ENCODE data around the gene RNASEH2A.

Gene RNASEH2A

GRCh38 chr19:12782424-12783290 is 23.7 kb upstream of the RNASEH2A start:
- H3K9me3 ChIP-seq (ENCODE audit: control insufficient read depth in 1 of 2, low read length in 2 of 2): no peaks in the 10 kb centered on the region
- no peaks in the 10 kb centered on the region for H3K27me3 ChIP-seq (ENCODE audit: control insufficient read depth in 1 of 2, insufficient read depth in 2 of 2, low read length in 2 of 2)
- H3K27ac ChIP-seq (ENCODE audit: low read depth, low read length): peak overlapping the region; percentile 90
- peak overlapping the region; percentile 58 to 70 for H3K4me3 ChIP-seq (ENCODE audit: low read depth in 1 of 2, low read length in 2 of 2)
- H3K36me3 ChIP-seq (ENCODE audit: control insufficient read depth in 1 of 2, insufficient read depth in 2 of 2, low read length in 2 of 2): no peaks in the 10 kb centered on the region
- H3K9ac ChIP-seq (ENCODE audit: low read depth in 1 of 2, low read length in 2 of 2): peak overlapping the region; percentile 65 to 87
- H3K4me1 ChIP-seq (ENCODE audit: control insufficient read depth in 1 of 2, insufficient read depth in 2 of 2, low read length in 2 of 2): peaks cover 67 to 70% of the 10 kb centered on the region in 2 donors

- no peaks in the 10 kb centered on the region for H3K9me3 ChIP-seq (ENCODE audit: control insufficient read depth in 1 of 2, low read length in 2 of 2)
- H3K4me3 ChIP-seq (ENCODE audit: low read depth in 1 of 2, low read length in 2 of 2): peak overlapping the region; percentile 58 to 70
- H3K36me3 ChIP-seq (ENCODE audit: control insufficient read depth in 1 of 2, insufficient read depth in 2 of 2, low read length in 2 of 2): no peaks in the 10 kb centered on the region
- H3K4me1 ChIP-seq (ENCODE audit: control insufficient read depth in 1 of 2, insufficient read depth in 2 of 2, low read length in 2 of 2): peaks cover 74 to 76% of the 10 kb centered on the region in 2 donors
- peak overlapping the region; percentile 54 to 65 for H3K9ac ChIP-seq (ENCODE audit: low read depth in 1 of 2, low read length in 2 of 2)
- H3K27ac ChIP-seq (ENCODE audit: low read depth, low read length): peak overlapping the region; percentile 90
- no peaks in the 10 kb centered on the region for H3K27me3 ChIP-seq (ENCODE audit: control insufficient read depth in 1 of 2, insufficient read depth in 2 of 2, low read length in 2 of 2)
These were observed 23.0 kb upstream of the RNASEH2A start for GRCh38 chr19:12783291-12783848.

GRCh38 chr19:12783849-12784393 is 22.5 kb upstream of the RNASEH2A start:
- Histone ChIP-seq H3K4me1 (ENCODE audit: control insufficient read depth in 1 of 2, insufficient read depth in 2 of 2, low read length in 2 of 2) (peaks cover 74 to 75% of the 10 kb centered on the region in 2 donors), H3K4me3 (ENCODE audit: low read depth in 1 of 2, low read length in 2 of 2) (no peak overlapping the region), H3K36me3 (ENCODE audit: control insufficient read depth in 1 of 2, insufficient read depth in 2 of 2, low read length in 2 of 2) (no peaks in the 10 kb centered on the region), H3K27ac (ENCODE audit: low read depth, low read length) (peak overlapping the region; percentile 90), H3K27me3 (ENCODE audit: control insufficient read depth in 1 of 2, insufficient read depth in 2 of 2, low read length in 2 of 2) (no peaks in the 10 kb centered on the region), H3K9me3 (ENCODE audit: control insufficient read depth in 1 of 2, low read length in 2 of 2) (no peaks in the 10 kb centered on the region), H3K9ac (ENCODE audit: low read depth in 1 of 2, low read length in 2 of 2) (peak overlapping the region; percentile 20 to 54)

- Histone ChIP-seq H3K4me1 (ENCODE audit: control insufficient read depth in 1 of 2, insufficient read depth in 2 of 2, low read length in 2 of 2) (peaks cover 74% of the 10 kb centered on the region in 2 donors), H3K9me3 (ENCODE audit: control insufficient read depth in 1 of 2, low read length in 2 of 2) (no peaks in the 10 kb centered on the region), H3K27ac (ENCODE audit: low read depth, low read length) (peak overlapping the region; percentile 90), H3K27me3 (ENCODE audit: control insufficient read depth in 1 of 2, insufficient read depth in 2 of 2, low read length in 2 of 2) (no peaks in the 10 kb centered on the region), H3K9ac (ENCODE audit: low read depth in 1 of 2, low read length in 2 of 2) (peak overlapping the region; percentile 12 to 20), H3K36me3 (ENCODE audit: control insufficient read depth in 1 of 2, insufficient read depth in 2 of 2, low read length in 2 of 2) (no peaks in the 10 kb centered on the region), H3K4me3 (ENCODE audit: low read depth in 1 of 2, low read length in 2 of 2) (no peak overlapping the region)
These were observed 22.0 kb upstream of the RNASEH2A start for GRCh38 chr19:12784394-12784870.

GRCh38 chr19:12784871-12785430 is 21.4 kb upstream of the RNASEH2A start:
- Histone ChIP-seq H3K27me3 (ENCODE audit: control insufficient read depth in 1 of 2, insufficient read depth in 2 of 2, low read length in 2 of 2) (no peaks in the 10 kb centered on the region), H3K27ac (ENCODE audit: low read depth, low read length) (peak overlapping the region; percentile 90), H3K36me3 (ENCODE audit: control insufficient read depth in 1 of 2, insufficient read depth in 2 of 2, low read length in 2 of 2) (no peaks in the 10 kb centered on the region), H3K4me3 (ENCODE audit: low read depth in 1 of 2, low read length in 2 of 2) (no peak overlapping the region), H3K9ac (ENCODE audit: low read depth in 1 of 2, low read length in 2 of 2) (peak overlapping the region; percentile 11 to 12), H3K4me1 (ENCODE audit: control insufficient read depth in 1 of 2, insufficient read depth in 2 of 2, low read length in 2 of 2) (peaks cover 73% of the 10 kb centered on the region in 2 donors), H3K9me3 (ENCODE audit: control insufficient read depth in 1 of 2, low read length in 2 of 2) (no peaks in the 10 kb centered on the region)

- Histone ChIP-seq H3K9me3 (ENCODE audit: control insufficient read depth in 1 of 2, low read length in 2 of 2) (no peaks in the 10 kb centered on the region), H3K27me3 (ENCODE audit: control insufficient read depth in 1 of 2, insufficient read depth in 2 of 2, low read length in 2 of 2) (no peaks in the 10 kb centered on the region), H3K9ac (ENCODE audit: low read depth in 1 of 2, low read length in 2 of 2) (peak overlapping the region; percentile 12 to 42), H3K27ac (ENCODE audit: low read depth, low read length) (peak overlapping the region; percentile 90), H3K4me1 (ENCODE audit: control insufficient read depth in 1 of 2, insufficient read depth in 2 of 2, low read length in 2 of 2) (peaks cover 76% of the 10 kb centered on the region in 2 donors), H3K36me3 (ENCODE audit: control insufficient read depth in 1 of 2, insufficient read depth in 2 of 2, low read length in 2 of 2) (no peaks in the 10 kb centered on the region), H3K4me3 (ENCODE audit: low read depth in 1 of 2, low read length in 2 of 2) (peak overlapping the region in 1 of 2 donors; percentile 26)
These were observed 20.9 kb upstream of the RNASEH2A start for GRCh38 chr19:12785431-12786031.

- Histone ChIP-seq H3K36me3 (ENCODE audit: control insufficient read depth in 1 of 2, insufficient read depth in 2 of 2, low read length in 2 of 2) (no peaks in the 10 kb centered on the region), H3K27ac (ENCODE audit: low read depth, low read length) (peak overlapping the region; percentile 90), H3K9ac (ENCODE audit: low read depth in 1 of 2, low read length in 2 of 2) (peak overlapping the region; percentile 34 to 42), H3K4me3 (ENCODE audit: low read depth in 1 of 2, low read length in 2 of 2) (peak overlapping the region in 1 of 2 donors; percentile 26), H3K9me3 (ENCODE audit: control insufficient read depth in 1 of 2, low read length in 2 of 2) (no peaks in the 10 kb centered on the region), H3K4me1 (ENCODE audit: control insufficient read depth in 1 of 2, insufficient read depth in 2 of 2, low read length in 2 of 2) (peaks cover 81 to 82% of the 10 kb centered on the region in 2 donors), H3K27me3 (ENCODE audit: control insufficient read depth in 1 of 2, insufficient read depth in 2 of 2, low read length in 2 of 2) (no peaks in the 10 kb centered on the region)
These were observed 20.1 kb upstream of the RNASEH2A start for GRCh38 chr19:12786141-12786870.

GRCh38 chr19:12786952-12787351 is 19.4 kb upstream of the RNASEH2A start:
- Histone ChIP-seq H3K27me3 (ENCODE audit: control insufficient read depth in 1 of 2, insufficient read depth in 2 of 2, low read length in 2 of 2) (no peaks in the 10 kb centered on the region), H3K9ac (ENCODE audit: low read depth in 1 of 2, low read length in 2 of 2) (peak overlapping the region; percentile 34 to 42), H3K27ac (ENCODE audit: low read depth, low read length) (peak overlapping the region; percentile 90), H3K36me3 (ENCODE audit: control insufficient read depth in 1 of 2, insufficient read depth in 2 of 2, low read length in 2 of 2) (no peaks in the 10 kb centered on the region), H3K4me1 (ENCODE audit: control insufficient read depth in 1 of 2, insufficient read depth in 2 of 2, low read length in 2 of 2) (peaks cover 76 to 77% of the 10 kb centered on the region in 2 donors), H3K4me3 (ENCODE audit: low read depth in 1 of 2, low read length in 2 of 2) (no peak overlapping the region), H3K9me3 (ENCODE audit: control insufficient read depth in 1 of 2, low read length in 2 of 2) (no peaks in the 10 kb centered on the region)

- no peaks in the 10 kb centered on the region for H3K36me3 ChIP-seq (ENCODE audit: control insufficient read depth in 1 of 2, insufficient read depth in 2 of 2, low read length in 2 of 2)
- H3K9me3 ChIP-seq (ENCODE audit: control insufficient read depth in 1 of 2, low read length in 2 of 2): no peaks in the 10 kb centered on the region
- H3K4me3 ChIP-seq (ENCODE audit: low read depth in 1 of 2, low read length in 2 of 2): no peak overlapping the region
- H3K9ac ChIP-seq (ENCODE audit: low read depth in 1 of 2, low read length in 2 of 2): no peak overlapping the region
- H3K4me1 ChIP-seq (ENCODE audit: control insufficient read depth in 1 of 2, insufficient read depth in 2 of 2, low read length in 2 of 2): peaks cover 72% of the 10 kb centered on the region in 2 donors
- H3K27me3 ChIP-seq (ENCODE audit: control insufficient read depth in 1 of 2, insufficient read depth in 2 of 2, low read length in 2 of 2): no peaks in the 10 kb centered on the region
- no peak overlapping the region for H3K27ac ChIP-seq (ENCODE audit: low read depth, low read length)
These were observed 18.9 kb upstream of the RNASEH2A start for GRCh38 chr19:12787458-12787857.

Data from duodenal mucosa (tissue), 2 donors.